GM15510 (cell line): Measurements from ENCODE around the gene ACKR3.

ENCODE experiments used
- POLR2A ChIP-seq: IDR thresholded peaks from 3 replicates; pipeline ENCODE4 v1.6.1; 2011; ENCODE audit warnings: borderline replicate concordance; ENCODE audit not compliant: insufficient read length; ENCODE audit errors: extremely low read depth

Gene ACKR3

DNA sequence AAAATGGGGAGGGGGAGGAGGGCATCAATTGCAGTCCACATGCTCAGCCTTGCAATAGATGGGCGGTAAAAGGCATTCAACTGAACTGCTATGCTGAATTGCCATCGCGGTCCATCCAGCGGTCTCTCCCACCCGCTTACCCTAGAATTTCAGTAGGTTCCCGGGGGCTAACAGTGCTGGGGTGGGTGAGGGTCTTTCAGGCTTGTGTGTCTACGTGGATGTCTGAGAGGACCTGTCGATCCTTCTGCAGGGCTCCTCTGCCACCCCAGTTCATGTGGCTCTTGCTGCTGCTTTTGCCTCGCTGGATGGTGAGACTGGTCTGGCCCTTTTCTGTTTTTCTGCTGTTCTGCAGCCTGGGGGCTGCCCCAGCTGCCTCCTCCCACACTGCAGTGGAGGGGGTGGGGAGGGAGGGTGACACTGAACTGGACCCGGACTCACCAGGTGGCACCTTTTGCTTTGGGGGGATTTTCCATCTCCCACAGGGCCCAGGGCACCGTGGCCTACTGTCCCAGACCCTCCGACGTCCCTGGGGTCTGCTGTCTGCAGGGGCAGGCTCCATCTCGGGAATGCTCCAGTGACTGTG is 14.1 kb downstream of the ACKR3 start:
- TF ChIP-seq POLR2A: no peak

- no peak for TF ChIP-seq POLR2A
Observed at GRCh38 chr2:236584521-236585384, 15.1 kb downstream of the ACKR3 start.

DNA sequence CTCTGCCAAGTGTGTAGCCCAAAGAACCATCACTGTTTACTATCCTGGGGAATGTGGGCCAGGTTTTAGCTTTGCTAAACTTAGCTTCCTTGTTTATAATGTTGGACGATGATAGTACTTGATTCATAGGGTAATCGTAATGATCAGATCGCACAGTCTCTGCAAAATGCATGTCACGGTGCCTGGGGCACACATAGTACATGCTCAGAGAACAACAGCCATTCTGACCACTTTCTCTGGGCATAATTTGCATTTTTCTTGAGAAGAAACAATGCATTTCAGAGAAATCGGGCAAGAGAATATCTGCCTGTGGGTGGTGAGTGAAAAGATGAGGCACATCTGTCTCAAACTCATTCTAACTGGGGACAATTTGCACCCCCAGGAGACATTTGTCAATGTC is 16.3 kb downstream of the ACKR3 start:
- TF ChIP-seq POLR2A: no peak

DNA sequence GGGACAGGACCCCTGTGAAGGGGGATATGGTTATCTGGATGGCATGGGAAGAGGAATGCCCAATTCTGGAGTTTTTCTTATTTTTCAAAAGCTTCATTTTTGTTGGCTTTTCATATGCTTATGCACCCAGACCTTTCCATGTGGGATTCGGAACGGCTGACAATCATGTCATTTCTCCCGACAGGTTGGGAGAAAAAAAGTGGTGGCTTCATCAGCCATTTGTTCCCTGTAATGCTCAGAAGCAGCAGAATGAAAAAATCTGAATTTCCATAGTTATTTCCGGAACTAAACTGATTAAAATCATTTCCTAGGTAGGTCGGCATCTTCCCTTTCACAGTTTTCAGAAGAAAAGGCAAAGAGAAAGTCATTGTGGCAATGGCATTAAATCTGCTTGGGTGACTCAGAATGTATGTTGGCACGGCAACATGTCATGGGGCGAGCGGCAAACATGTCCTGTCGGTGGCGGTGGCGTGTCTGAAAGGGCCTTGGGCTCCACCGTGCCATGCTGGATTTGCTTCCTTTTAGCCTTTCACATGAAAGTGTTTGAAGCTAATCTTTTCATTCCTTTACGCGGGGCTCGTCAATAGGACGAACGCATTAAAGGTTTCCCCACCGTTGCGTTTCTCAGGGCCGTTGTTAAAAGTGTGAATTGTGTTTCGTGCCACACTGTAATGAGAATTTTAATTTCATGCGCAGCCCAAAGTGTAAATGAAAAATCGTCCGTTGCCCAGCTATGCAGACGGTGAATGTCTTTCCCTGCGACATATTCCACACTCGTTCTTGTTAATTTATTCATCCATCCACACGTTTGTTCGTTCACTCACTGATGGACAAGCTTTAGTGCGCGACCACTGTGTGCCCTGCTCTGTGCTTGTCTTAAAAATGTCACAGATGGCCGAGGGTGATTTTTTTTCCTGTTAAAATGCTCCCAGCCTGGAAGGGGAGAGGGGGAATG is 18.5 kb downstream of the ACKR3 start:
- TF ChIP-seq POLR2A: no peak

GRCh38 chr2:236588932-236589592 is 19.4 kb downstream of the ACKR3 start:
- no peak for TF ChIP-seq POLR2A

GRCh38 chr2:236590846-236591245 is 21.2 kb downstream of the ACKR3 start:
- TF ChIP-seq POLR2A: no peak

GRCh38 chr2:236592821-236593220 is 23.2 kb downstream of the ACKR3 start:
- TF ChIP-seq POLR2A: no peak

DNA sequence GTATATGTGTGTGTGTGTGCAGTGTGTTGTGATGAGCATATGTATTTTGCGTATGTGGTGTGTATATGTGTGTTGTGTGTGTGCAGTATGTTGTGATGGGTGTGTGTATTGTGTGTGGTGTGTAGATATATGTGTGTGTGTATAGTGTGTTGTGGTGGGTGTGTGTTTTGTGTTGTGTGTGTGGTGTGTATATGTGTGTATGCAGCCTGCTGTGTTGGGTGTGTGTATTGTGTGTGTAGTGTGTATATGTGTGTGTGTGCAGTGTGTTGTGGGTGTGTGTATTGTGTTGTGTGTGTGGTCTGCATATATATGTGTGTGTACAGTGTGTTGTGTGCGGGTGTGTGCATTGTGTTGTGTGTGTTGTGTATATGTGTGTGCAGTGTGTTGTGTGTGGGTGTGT is 23.9 kb downstream of the ACKR3 start:
- no peak for TF ChIP-seq POLR2A

DNA sequence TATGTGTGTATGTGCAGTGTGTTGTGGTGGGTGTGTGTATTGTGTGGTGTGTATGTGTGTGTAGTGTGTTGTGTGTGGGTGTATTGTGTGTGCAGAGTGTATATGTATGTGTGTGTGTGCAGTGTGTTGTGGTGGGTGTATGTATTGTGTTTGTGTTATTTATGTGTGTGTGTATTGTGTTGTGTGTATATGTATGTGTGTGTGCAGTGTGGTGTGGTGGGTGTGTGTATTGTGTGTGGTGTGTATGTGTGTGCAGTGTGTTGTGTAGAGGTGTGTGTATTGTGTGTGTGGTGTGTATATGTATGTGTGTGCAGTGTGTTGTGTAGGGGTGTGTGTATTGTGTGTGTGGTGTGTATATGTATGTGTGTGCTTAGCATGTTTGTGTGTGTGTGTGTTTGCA is 24.3 kb downstream of the ACKR3 start:
- TF ChIP-seq POLR2A: no peak

DNA sequence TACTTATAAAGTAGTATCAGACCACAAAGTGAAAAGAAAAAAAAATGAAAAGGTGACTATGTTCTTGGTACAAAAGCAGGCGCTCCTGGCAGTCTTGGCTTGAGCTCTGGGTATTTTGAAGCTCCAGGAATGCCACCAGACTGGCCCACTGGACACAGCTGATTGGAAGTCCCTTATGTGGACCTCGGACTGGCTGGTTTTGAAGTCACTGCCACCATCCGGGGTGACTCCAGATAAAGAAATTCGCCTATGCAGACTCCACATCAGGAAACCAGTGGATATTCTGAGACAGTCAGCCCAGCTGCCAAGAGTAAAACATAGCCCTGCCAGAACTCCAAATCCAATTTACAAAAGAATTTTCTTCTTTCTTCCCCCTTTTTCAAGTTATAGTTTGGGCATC is 28.0 kb downstream of the ACKR3 start:
- TF ChIP-seq POLR2A: no peak

- no peak for TF ChIP-seq POLR2A
Observed at GRCh38 chr2:236599059-236599458, 29.4 kb downstream of the ACKR3 start.

DNA sequence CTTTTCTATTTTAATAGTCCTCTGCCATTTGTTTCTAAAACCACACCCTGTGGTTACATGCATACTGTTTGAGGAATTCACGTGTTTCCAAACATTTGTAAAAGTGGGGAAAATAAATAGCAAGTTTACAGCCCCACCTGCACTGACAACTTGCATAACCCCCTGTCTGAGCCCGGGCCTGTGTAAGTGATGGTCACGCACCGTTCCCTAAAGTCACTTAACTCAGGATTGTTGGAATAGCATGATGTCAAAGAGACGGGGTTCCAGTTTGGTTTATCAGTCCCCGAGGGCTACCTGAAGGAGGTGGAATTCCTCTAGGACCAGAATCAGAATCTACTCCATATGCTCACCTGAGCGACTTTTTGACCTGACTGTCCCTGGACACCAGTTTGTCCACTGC is 30.5 kb downstream of the ACKR3 start:
- no peak for TF ChIP-seq POLR2A

- TF ChIP-seq POLR2A: no peak
Observed at GRCh38 chr2:236600892-236601291, 31.3 kb downstream of the ACKR3 start.

- TF ChIP-seq POLR2A: no peak
Observed at GRCh38 chr2:236601316-236602202, 31.9 kb downstream of the ACKR3 start.
